ENCODE results near the gene LIG1. TPM values are rescaled to one million over a fixed set of nuclear protein-coding genes. Genes with fewer than 3 reads are reported as not detected.

Gene LIG1
- total and polyA plus RNA-seq, 2 experiments from 2014 or later: 79.3 to 96.9 TPM

DNA sequence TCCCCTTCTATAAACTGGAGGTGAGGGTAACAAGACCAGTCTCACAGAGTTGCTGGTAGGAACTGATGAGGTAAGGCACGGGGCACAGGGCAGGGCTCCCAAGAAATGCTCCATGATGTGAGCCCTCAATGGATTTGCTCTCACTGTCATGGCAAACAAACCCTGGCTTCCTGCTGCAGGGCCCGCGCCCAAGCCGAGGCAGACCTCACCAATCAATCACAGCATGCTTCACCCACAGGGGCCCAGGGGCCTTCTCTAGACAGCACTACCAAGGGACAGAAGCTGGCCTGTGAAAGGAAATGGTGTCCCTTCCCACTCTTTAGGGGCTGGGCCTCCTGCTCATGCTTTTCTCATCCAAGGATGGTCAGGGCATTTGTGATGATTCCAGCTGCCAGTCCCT is 33.6 kb downstream of the LIG1 start:
- no peak overlapping the region for H3K27ac ChIP-seq (ENCODE audit: low read depth)
- H3K27me3 Mint-ChIP-seq (ENCODE audit: insufficient read depth, low read depth, poor library complexity): peaks cover 14% of the 10 kb centered on the region
- no peak for ATAC-seq

DNA sequence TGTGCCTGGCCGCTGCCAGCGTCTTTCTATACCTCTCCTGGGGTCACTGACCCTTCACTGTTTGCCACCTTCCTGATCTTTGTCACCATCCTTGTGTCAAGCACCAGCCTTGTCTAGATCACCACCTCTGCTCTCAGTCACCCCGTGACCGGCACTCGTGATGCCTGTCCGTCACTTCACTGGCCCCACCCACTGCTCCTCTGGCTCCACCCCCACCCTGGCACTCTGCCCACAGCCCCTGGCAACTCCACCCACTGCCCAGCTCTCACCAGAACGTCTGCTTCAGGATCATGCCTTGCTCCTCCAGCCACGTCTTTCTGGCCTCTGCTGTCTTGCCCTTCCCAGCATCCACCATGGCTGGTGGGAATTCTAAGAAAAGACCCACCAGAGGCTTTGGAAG is 34.7 kb downstream of the LIG1 start:
- Histone ChIP-seq H3K27me3 (ENCODE audit: insufficient read depth) (no peaks in the 10 kb centered on the region), H4K20me1 (replicated peaks; ENCODE audit: insufficient read depth) (no peaks in the 10 kb centered on the region), H3K4me2 (no peak overlapping the region), H3F3A (replicated peaks; ENCODE audit: low read depth) (no peaks in the 10 kb centered on the region), H3K36me3 (ENCODE audit: insufficient read depth) (peaks cover 3% of the 10 kb centered on the region; the same call in 1 of the 2 replicates), H2AFZ (no peak overlapping the region), H3K4me3 (no peak overlapping the region), H3K4me1 (ENCODE audit: insufficient read depth) (no peaks in the 10 kb centered on the region), H3K27ac (ENCODE audit: low read depth) (no peak overlapping the region), H3K79me2 (replicated peaks; ENCODE audit: insufficient read depth) (no peaks in the 10 kb centered on the region), H3K9me2 (ENCODE audit: insufficient read depth) (no peaks in the 10 kb centered on the region)
- Mint-ChIP-seq H3K4me1 (no peaks in the 10 kb centered on the region), H3K27me3 (ENCODE audit: insufficient read depth, low read depth, poor library complexity) (peaks cover 15% of the 10 kb centered on the region), H3K27ac (0 out of 2 replicates have a peak overlapping the region, but pooled peaks have one; percentile 42), H3K36me3 (ENCODE audit: low read depth) (peaks cover 52% of the 10 kb centered on the region), H3K4me3 (no peak overlapping the region), H3K9me3 (no peaks in the 10 kb centered on the region)
- TF ChIP-seq POLR2AphosphoS5 (IDR thresholded peaks at IDR 0.05; ENCODE audit: low read depth) (no peak), CREB1 (CRISPR knock-in tag; IDR thresholded peaks at IDR 0.05; ENCODE audit: low read depth) (no peak), EZH2phosphoT487 (IDR thresholded peaks at IDR 0.05; ENCODE audit: unreplicated experiment) (no peak), ZNF331 (CRISPR knock-in tag; IDR thresholded peaks at IDR 0.05; ENCODE audit: low read depth) (no peak)
- TF ChIP-seq, protein P1, sequence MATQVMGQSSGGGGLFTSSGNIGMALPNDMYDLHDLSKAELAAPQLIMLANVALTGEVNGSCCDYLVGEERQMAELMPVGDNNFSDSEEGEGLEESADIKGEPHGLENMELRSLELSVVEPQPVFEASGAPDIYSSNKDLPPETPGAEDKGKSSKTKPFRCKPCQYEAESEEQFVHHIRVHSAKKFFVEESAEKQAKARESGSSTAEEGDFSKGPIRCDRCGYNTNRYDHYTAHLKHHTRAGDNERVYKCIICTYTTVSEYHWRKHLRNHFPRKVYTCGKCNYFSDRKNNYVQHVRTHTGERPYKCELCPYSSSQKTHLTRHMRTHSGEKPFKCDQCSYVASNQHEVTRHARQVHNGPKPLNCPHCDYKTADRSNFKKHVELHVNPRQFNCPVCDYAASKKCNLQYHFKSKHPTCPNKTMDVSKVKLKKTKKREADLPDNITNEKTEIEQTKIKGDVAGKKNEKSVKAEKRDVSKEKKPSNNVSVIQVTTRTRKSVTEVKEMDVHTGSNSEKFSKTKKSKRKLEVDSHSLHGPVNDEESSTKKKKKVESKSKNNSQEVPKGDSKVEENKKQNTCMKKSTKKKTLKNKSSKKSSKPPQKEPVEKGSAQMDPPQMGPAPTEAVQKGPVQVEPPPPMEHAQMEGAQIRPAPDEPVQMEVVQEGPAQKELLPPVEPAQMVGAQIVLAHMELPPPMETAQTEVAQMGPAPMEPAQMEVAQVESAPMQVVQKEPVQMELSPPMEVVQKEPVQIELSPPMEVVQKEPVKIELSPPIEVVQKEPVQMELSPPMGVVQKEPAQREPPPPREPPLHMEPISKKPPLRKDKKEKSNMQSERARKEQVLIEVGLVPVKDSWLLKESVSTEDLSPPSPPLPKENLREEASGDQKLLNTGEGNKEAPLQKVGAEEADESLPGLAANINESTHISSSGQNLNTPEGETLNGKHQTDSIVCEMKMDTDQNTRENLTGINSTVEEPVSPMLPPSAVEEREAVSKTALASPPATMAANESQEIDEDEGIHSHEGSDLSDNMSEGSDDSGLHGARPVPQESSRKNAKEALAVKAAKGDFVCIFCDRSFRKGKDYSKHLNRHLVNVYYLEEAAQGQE (IDR thresholded peaks at IDR 0.05; ENCODE audit: unreplicated experiment): no peak
- peak; percentile 80 for ATAC-seq
- peak; percentile 29 for DNase-seq (ENCODE audit: low spot score)

More for the DNA sequence above, 33.6 kb downstream of the LIG1 start:
- Histone ChIP-seq H3K9me2 (ENCODE audit: insufficient read depth) (no peaks in the 10 kb centered on the region), H3F3A (replicated peaks; ENCODE audit: low read depth) (no peaks in the 10 kb centered on the region), H3K79me2 (replicated peaks; ENCODE audit: insufficient read depth) (no peaks in the 10 kb centered on the region), H3K27me3 (ENCODE audit: insufficient read depth) (no peaks in the 10 kb centered on the region), H2AFZ (no peak overlapping the region), H3K4me3 (no peak overlapping the region), H3K4me1 (ENCODE audit: insufficient read depth) (no peaks in the 10 kb centered on the region), H4K20me1 (replicated peaks; ENCODE audit: insufficient read depth) (no peaks in the 10 kb centered on the region), H3K4me2 (no peak overlapping the region), H3K36me3 (ENCODE audit: insufficient read depth) (no peaks in the 10 kb centered on the region; the same call in 1 of the 2 replicates)
- TF ChIP-seq ZNF331 (CRISPR knock-in tag; IDR thresholded peaks at IDR 0.05; ENCODE audit: low read depth): no peak
- TF ChIP-seq, protein P2, sequence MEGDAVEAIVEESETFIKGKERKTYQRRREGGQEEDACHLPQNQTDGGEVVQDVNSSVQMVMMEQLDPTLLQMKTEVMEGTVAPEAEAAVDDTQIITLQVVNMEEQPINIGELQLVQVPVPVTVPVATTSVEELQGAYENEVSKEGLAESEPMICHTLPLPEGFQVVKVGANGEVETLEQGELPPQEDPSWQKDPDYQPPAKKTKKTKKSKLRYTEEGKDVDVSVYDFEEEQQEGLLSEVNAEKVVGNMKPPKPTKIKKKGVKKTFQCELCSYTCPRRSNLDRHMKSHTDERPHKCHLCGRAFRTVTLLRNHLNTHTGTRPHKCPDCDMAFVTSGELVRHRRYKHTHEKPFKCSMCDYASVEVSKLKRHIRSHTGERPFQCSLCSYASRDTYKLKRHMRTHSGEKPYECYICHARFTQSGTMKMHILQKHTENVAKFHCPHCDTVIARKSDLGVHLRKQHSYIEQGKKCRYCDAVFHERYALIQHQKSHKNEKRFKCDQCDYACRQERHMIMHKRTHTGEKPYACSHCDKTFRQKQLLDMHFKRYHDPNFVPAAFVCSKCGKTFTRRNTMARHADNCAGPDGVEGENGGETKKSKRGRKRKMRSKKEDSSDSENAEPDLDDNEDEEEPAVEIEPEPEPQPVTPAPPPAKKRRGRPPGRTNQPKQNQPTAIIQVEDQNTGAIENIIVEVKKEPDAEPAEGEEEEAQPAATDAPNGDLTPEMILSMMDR (conservative IDR thresholded peaks at IDR 0.05; ENCODE audit: low read depth in 2 of 2): no peak
- DNase-seq (ENCODE audit: low spot score): no peak
- Mint-ChIP-seq H3K9me3 (no peaks in the 10 kb centered on the region), H3K36me3 (ENCODE audit: low read depth) (peaks cover 48% of the 10 kb centered on the region), H3K4me1 (no peaks in the 10 kb centered on the region), H3K4me3 (no peak overlapping the region), H3K27ac (no peak overlapping the region)
